Activated gamma-delta T cell treated with Interleukin-2 at 50 U/mL for 16 hours (primary cell): ENCODE measurements around the gene NPR1.
"Not testable (repeated sequence)": the region's sequence is repeated elsewhere in the genome, so short reads cannot be mapped to it uniquely, and the experiment has no call there.

Experiments used
- DNase-seq: peaks from one replicate; pipeline ENCODE4 v3.0.0-alpha.2; 2020

Gene NPR1

GRCh38 chr1:153682730-153683129 lies 4.2 kb downstream of the NPR1 start:
- no peak for DNase-seq

GRCh38 chr1:153683854-153684253 lies 5.4 kb downstream of the NPR1 start:
- DNase-seq, result no peak

GRCh38 chr1:153684892-153685291 lies 6.4 kb downstream of the NPR1 start:
- DNase-seq, result no peak

GRCh38 chr1:153685544-153686340 lies 7.3 kb downstream of the NPR1 start:
- no peak for DNase-seq

- no peak for DNase-seq
These were observed 9.0 kb downstream of the NPR1 start for GRCh38 chr1:153687346-153688125.

- no peak for DNase-seq
These were observed 9.8 kb downstream of the NPR1 start for GRCh38 chr1:153688276-153688675.

- DNase-seq, result no peak
These were observed 10.3 kb downstream of the NPR1 start for GRCh38 chr1:153688736-153689328.

GRCh38 chr1:153693466-153693865 lies 15.0 kb downstream of the NPR1 start:
- DNase-seq, result no peak

GRCh38 chr1:153696741-153697140 lies 18.3 kb downstream of the NPR1 start:
- no peak for DNase-seq

GRCh38 chr1:153697191-153698019 lies 18.9 kb downstream of the NPR1 start:
- no peak for DNase-seq

GRCh38 chr1:153698020-153698922 lies 19.8 kb downstream of the NPR1 start:
- no peak for DNase-seq

- no peak for DNase-seq
These were observed 20.6 kb downstream of the NPR1 start for GRCh38 chr1:153698923-153699714.

GRCh38 chr1:153699768-153700167 lies 21.3 kb downstream of the NPR1 start:
- no peak for DNase-seq

- no peak for DNase-seq
These were observed 27.0 kb downstream of the NPR1 start for GRCh38 chr1:153705484-153705883.

GRCh38 chr1:153711026-153711425 lies 32.5 kb downstream of the NPR1 start:
- no peak for DNase-seq

- DNase-seq, result not testable (repeated sequence)
These were observed 37.7 kb downstream of the NPR1 start for GRCh38 chr1:153716211-153716610.

GRCh38 chr1:153717330-153717729 lies 38.8 kb downstream of the NPR1 start:
- no peak for DNase-seq

- DNase-seq, result no peak
These were observed 45.2 kb downstream of the NPR1 start for GRCh38 chr1:153723687-153724086.

GRCh38 chr1:153724634-153725033 lies 46.1 kb downstream of the NPR1 start:
- DNase-seq, result not testable (repeated sequence)

GRCh38 chr1:153727463-153728304 lies 49.2 kb downstream of the NPR1 start, which contains the start of gene INTS3:
Gene INTS3 (plus strand): TSS chr1:153728050. CDS start chr1:153728635, 585 bp downstream.
- DNase-seq, result peak; percentile 99
